GM12872 (cell line): Measurements from ENCODE around the gene VCL.

Source experiments
- CTCF ChIP-seq: IDR thresholded peaks from 3 replicates; pipeline ENCODE4 v1.5.1; 2011; ENCODE audit warnings: low read depth, mild to moderate bottlenecking, low read length, moderate library complexity; ENCODE audit not compliant: insufficient read depth

Gene VCL

GRCh38 chr10:74050653-74051052, 52.7 kb downstream of the VCL start:
- TF ChIP-seq CTCF = no peak

DNA sequence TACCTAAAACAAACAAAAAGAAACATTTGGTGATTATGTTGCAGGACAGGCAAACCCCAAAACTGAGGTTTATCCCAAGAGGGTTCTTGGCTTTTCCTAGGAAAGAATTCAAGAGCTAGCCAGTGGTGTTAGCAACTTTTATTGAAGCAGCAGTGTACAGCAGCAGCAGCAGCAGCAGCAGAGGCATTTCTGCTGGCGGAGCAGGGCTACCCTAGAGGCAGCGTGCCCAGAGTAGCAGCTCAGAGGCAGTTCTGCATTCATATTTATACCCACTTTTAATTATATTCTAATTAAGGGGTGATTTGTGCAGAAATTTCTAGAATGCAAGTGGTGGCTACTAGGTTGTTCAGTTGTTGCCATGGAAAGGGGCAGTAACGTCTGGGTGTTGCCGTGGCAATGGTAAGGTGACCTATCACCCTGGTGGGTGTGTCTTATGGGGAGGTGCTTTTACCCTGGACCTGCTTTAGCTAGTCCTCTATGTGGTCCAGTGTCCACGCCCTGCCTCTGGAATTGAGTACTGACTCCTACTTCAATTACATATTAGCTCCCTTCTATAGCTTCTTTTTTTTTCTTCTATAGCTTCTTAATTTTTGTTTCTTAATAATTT, 53.9 kb downstream of the VCL start:
- no peak for TF ChIP-seq CTCF

DNA sequence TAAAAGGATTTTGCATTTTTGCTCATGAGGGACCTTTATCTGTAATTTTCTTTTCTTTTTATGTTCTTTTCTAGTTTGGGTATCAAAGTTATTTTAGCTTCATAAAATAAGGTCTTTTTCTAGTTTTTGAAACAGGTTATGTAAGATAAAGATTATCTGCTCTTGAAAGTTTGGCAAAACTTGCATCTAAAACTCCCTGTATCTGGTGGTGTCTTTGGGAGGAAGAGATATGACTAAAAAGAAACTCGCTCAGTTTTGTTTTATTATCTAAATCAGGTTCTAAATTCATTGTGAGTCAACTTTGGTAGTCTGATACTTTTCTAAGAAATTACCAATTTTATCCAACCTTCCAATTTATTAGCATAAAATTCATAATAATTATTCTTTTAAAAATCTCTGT, 55.1 kb downstream of the VCL start:
- no peak for TF ChIP-seq CTCF

DNA sequence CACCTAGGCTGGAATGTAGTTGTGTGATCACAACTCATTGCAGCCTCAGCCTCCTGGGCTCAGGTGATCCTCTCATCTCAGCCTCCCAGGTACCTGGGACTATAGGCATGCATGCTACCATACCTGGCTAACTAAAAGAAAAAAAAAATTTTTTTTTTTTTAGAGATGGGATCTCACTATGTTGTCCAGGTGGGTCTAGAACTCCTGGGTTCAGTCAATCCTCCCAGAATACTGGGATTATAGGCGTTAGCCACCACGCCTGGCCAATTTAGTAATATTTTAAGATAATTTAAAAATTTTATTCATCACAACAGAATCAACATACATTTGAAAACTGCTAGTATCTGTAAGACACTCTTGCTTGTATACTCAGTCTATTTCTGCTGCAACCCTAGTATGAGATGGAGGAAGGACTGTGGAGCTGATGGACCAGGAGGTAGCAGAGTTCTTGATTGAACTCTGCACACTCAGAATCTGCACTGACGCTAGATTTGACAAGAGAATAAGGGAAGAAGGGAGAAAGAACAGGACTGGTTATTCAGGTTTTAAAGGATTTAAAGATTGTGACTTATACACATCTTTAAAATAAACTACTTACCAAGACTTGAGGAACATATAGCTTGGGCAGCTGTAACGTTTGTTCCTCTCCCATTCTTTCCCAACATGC, 57.6 kb downstream of the VCL start:
- no peak for TF ChIP-seq CTCF

GRCh38 chr10:74056050-74056818, 58.3 kb downstream of the VCL start:
- TF ChIP-seq CTCF = no peak

- no peak for TF ChIP-seq CTCF
Observed at GRCh38 chr10:74058071-74058470, 60.2 kb downstream of the VCL start.

GRCh38 chr10:74058658-74059057, 60.7 kb downstream of the VCL start:
- TF ChIP-seq CTCF = peak; percentile 37; the same call in 2 of the 3 replicates
